Measurements from ENCODE around the gene WDHD1.

DNA sequence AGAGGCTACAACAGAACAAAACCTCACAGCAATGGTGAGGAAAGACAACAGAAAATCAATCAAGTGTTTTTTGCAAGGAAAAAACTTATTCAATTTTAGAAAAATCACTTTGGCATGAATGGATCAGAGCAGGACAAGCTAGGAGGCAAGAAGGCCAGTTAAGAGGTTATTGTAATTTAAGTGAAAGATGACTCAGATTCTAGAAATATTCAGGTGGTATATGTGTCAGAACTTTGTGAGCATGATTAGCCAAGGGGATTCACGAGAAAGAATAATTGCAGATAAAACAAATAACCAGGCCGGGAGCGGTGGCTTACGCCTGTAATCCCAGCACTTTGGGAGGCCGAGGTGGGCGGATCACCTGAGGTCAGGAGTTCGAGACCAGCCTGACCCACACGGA is 137.0 kb downstream of the WDHD1 start:
- TF ChIP-seq EZH2 (optimal IDR thresholded peaks at IDR 0.05; ENCODE audit: low read depth, low read length) (no peak), EZH2phosphoT487 (IDR thresholded peaks at IDR 0.05; ENCODE audit: low read length) (no peak)
- TF ChIP-seq, protein P1, sequence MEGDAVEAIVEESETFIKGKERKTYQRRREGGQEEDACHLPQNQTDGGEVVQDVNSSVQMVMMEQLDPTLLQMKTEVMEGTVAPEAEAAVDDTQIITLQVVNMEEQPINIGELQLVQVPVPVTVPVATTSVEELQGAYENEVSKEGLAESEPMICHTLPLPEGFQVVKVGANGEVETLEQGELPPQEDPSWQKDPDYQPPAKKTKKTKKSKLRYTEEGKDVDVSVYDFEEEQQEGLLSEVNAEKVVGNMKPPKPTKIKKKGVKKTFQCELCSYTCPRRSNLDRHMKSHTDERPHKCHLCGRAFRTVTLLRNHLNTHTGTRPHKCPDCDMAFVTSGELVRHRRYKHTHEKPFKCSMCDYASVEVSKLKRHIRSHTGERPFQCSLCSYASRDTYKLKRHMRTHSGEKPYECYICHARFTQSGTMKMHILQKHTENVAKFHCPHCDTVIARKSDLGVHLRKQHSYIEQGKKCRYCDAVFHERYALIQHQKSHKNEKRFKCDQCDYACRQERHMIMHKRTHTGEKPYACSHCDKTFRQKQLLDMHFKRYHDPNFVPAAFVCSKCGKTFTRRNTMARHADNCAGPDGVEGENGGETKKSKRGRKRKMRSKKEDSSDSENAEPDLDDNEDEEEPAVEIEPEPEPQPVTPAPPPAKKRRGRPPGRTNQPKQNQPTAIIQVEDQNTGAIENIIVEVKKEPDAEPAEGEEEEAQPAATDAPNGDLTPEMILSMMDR (IDR thresholded peaks at IDR 0.05; ENCODE audit: low read length), result no peak
